ENCODE measurements around the gene MED16.

Gene MED16

GRCh38 chr19:929203-929890 is 36.4 kb upstream of the MED16 start:
- peaks cover 22 to 52% of the 10 kb centered on the region in 2 experiments for H3K36me3 ChIP-seq (ENCODE audit: control insufficient read depth in 1 of 2, insufficient read depth in 2 of 2, low read depth in 1 of 2, low read length in 2 of 2)
- no peak overlapping the region for H2BK12ac ChIP-seq (ENCODE audit: low read length in 2 of 2)
- 97% methylated on average over 38 of the region's 51 CpGs for WGBS
- no peak for DNase-seq
- no peak overlapping the region for H3K23ac ChIP-seq (ENCODE audit: low read length in 2 of 2)
- no peaks in the 10 kb centered on the region for H3K9me3 ChIP-seq (ENCODE audit: control insufficient read depth, low read length)
- H2BK15ac ChIP-seq (ENCODE audit: low read depth, poor library complexity, severe bottlenecking) = no peak overlapping the region
- H4K91ac ChIP-seq (ENCODE audit: low read length) = no peak overlapping the region
- peaks cover 46% of the 10 kb centered on the region for H3K4me1 ChIP-seq (ENCODE audit: control insufficient read depth, insufficient read depth, low read depth, low read length)
- no peak overlapping the region for H3K18ac ChIP-seq (ENCODE audit: low read depth in 1 of 2, low read length in 2 of 2)
- no peak overlapping the region for H3K4me2 ChIP-seq (ENCODE audit: low read length, poor library complexity, severe bottlenecking)
- no peak overlapping the region for H3K4me3 ChIP-seq (ENCODE audit: insufficient read depth in 1 of 2, low read depth in 1 of 2, low read length in 2 of 2)
- no peaks in the 10 kb centered on the region for H3K27me3 ChIP-seq (ENCODE audit: control insufficient read depth in 1 of 2, insufficient read depth in 1 of 2, low read length in 2 of 2)
- H2BK120ac ChIP-seq (ENCODE audit: low read depth, low read length) = no peak overlapping the region
- no peak overlapping the region for H2AK5ac ChIP-seq (ENCODE audit: low read length, severe bottlenecking)
- H2BK5ac ChIP-seq (ENCODE audit: low read depth, low read length, poor library complexity, severe bottlenecking) = no peak overlapping the region
- H3K27ac ChIP-seq (ENCODE audit: low read length, poor library complexity, severe bottlenecking) = peak overlapping the region; percentile 20
- no peak overlapping the region for H2AFZ ChIP-seq (ENCODE audit: low read depth, low read length)
- no peak overlapping the region for H3K14ac ChIP-seq (ENCODE audit: low read length in 2 of 2)
- no peak overlapping the region for H3K9ac ChIP-seq (ENCODE audit: low read length)
- no peak overlapping the region for H3K4ac ChIP-seq (ENCODE audit: low read depth in 1 of 2, low read length in 2 of 2)
- no peaks in the 10 kb centered on the region for H3K79me1 ChIP-seq (replicated peaks; ENCODE audit: low read length, poor library complexity, severe bottlenecking)
- no peak overlapping the region for H4K8ac ChIP-seq (ENCODE audit: low read length)

DNA sequence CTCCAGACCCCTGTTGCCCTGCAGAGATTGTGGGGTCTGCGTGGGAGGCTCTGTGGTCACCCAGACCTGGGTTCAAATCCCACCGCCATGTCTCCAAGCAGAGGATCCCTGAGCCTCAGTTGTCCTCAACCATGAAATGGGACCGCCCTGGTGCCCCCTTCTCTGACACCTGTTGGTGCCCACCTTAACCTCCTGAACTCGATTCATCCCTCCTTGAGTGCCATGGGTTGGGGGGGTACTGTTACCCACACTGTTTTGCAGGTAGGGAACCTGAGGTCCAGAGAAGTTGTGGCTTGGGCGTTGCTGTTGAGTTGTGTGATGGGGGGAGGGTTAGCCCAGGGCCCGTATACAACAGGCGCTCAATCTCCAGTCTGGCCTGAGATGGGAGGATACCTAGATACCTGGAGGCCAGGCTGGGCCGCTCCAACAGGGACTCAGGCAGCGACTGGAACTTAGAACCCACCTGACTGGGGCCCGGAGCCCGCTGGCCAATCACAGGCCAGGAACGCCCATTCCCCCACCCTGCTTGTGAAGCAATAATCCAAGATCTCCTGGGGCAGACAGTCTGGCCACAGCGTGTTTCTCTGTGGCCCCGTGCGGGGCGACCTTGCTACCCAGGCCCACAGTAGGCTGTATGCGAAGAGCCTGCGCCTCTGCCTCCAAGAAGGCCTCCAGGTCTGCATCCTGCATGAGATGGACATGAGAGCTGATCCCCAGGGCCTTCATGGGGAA is 35.6 kb upstream of the MED16 start:
- H3K4me1 ChIP-seq (ENCODE audit: control insufficient read depth, insufficient read depth, low read depth, low read length) = peaks cover 44% of the 10 kb centered on the region
- H2BK15ac ChIP-seq (ENCODE audit: low read depth, poor library complexity, severe bottlenecking) = no peak overlapping the region
- peak overlapping the region; percentile 92 for H3K9ac ChIP-seq (ENCODE audit: low read length)
- 89% methylated on average over 18 of the region's 18 CpGs for WGBS
- peak overlapping the region in 1 of 2 experiments; percentile 54 for H2BK12ac ChIP-seq (ENCODE audit: low read length in 2 of 2)
- peak overlapping the region; percentile 79 for H3K4me2 ChIP-seq (ENCODE audit: low read length, poor library complexity, severe bottlenecking)
- no peak overlapping the region for H2BK120ac ChIP-seq (ENCODE audit: low read depth, low read length)
- H3K18ac ChIP-seq (ENCODE audit: low read depth in 1 of 2, low read length in 2 of 2) = no peak overlapping the region
- peak; percentile 50 for DNase-seq
- no peak overlapping the region for H3K23ac ChIP-seq (ENCODE audit: low read length in 2 of 2)
- no peak overlapping the region for H3K4ac ChIP-seq (ENCODE audit: low read depth in 1 of 2, low read length in 2 of 2)
- H3K79me1 ChIP-seq (replicated peaks; ENCODE audit: low read length, poor library complexity, severe bottlenecking) = peaks cover 2% of the 10 kb centered on the region
- H3K27me3 ChIP-seq (ENCODE audit: control insufficient read depth in 1 of 2, insufficient read depth in 1 of 2, low read length in 2 of 2) = no peaks in the 10 kb centered on the region
- H3K14ac ChIP-seq (ENCODE audit: low read length in 2 of 2) = no peak overlapping the region
- H3K27ac ChIP-seq (ENCODE audit: low read length, poor library complexity, severe bottlenecking) = peak overlapping the region; percentile 79
- H2AK5ac ChIP-seq (ENCODE audit: low read length, severe bottlenecking) = no peak overlapping the region
- H4K8ac ChIP-seq (ENCODE audit: low read length) = peak overlapping the region; percentile 2
- no peak overlapping the region for H2AFZ ChIP-seq (ENCODE audit: low read depth, low read length)
- peaks cover 22 to 45% of the 10 kb centered on the region in 2 experiments for H3K36me3 ChIP-seq (ENCODE audit: control insufficient read depth in 1 of 2, insufficient read depth in 2 of 2, low read depth in 1 of 2, low read length in 2 of 2)
- no peaks in the 10 kb centered on the region for H3K9me3 ChIP-seq (ENCODE audit: control insufficient read depth, low read length)
- H2BK5ac ChIP-seq (ENCODE audit: low read depth, low read length, poor library complexity, severe bottlenecking) = no peak overlapping the region
- H4K91ac ChIP-seq (ENCODE audit: low read length) = no peak overlapping the region
- peak overlapping the region in 1 of 2 experiments; percentile 84 for H3K4me3 ChIP-seq (ENCODE audit: insufficient read depth in 1 of 2, low read depth in 1 of 2, low read length in 2 of 2)

GRCh38 chr19:927780-928401 is 34.9 kb upstream of the MED16 start:
- Histone ChIP-seq H3K4me2 (ENCODE audit: low read length, poor library complexity, severe bottlenecking) (peak overlapping the region; percentile 79), H3K9me3 (ENCODE audit: control insufficient read depth, low read length) (no peaks in the 10 kb centered on the region)

More at GRCh38 chr19:927780-928401, 34.9 kb upstream of the MED16 start:
- H2BK120ac ChIP-seq (ENCODE audit: low read depth, low read length) = peak overlapping the region; percentile 99
- H3K18ac ChIP-seq (ENCODE audit: low read depth in 1 of 2, low read length in 2 of 2) = peak overlapping the region; percentile 90 to 96
- H4K8ac ChIP-seq (ENCODE audit: low read length) = peak overlapping the region; percentile 81
- peak overlapping the region; percentile 76 for H2BK15ac ChIP-seq (ENCODE audit: low read depth, poor library complexity, severe bottlenecking)
- H2BK5ac ChIP-seq (ENCODE audit: low read depth, low read length, poor library complexity, severe bottlenecking) = peak overlapping the region; percentile 51
- H3K4ac ChIP-seq (ENCODE audit: low read depth in 1 of 2, low read length in 2 of 2) = peak overlapping the region; percentile 62 to 83
- peak overlapping the region; percentile 92 for H3K9ac ChIP-seq (ENCODE audit: low read length)
- H3K79me1 ChIP-seq (replicated peaks; ENCODE audit: low read length, poor library complexity, severe bottlenecking) = peaks cover 5% of the 10 kb centered on the region
- no peak overlapping the region for H2AFZ ChIP-seq (ENCODE audit: low read depth, low read length)
- 35% methylated on average over 8 of the region's 12 CpGs for WGBS
- H3K4me1 ChIP-seq (ENCODE audit: control insufficient read depth, insufficient read depth, low read depth, low read length) = peaks cover 39% of the 10 kb centered on the region
- peak overlapping the region; percentile 9 to 91 for H2BK12ac ChIP-seq (ENCODE audit: low read length in 2 of 2)
- H3K36me3 ChIP-seq (ENCODE audit: control insufficient read depth in 1 of 2, insufficient read depth in 2 of 2, low read depth in 1 of 2, low read length in 2 of 2) = peaks cover 22 to 42% of the 10 kb centered on the region in 2 experiments
- peak overlapping the region; percentile 79 for H3K27ac ChIP-seq (ENCODE audit: low read length, poor library complexity, severe bottlenecking)
- H3K27me3 ChIP-seq (ENCODE audit: control insufficient read depth in 1 of 2, insufficient read depth in 1 of 2, low read length in 2 of 2) = no peaks in the 10 kb centered on the region
- peak overlapping the region; percentile 53 for H2AK5ac ChIP-seq (ENCODE audit: low read length, severe bottlenecking)
- H4K91ac ChIP-seq (ENCODE audit: low read length) = peak overlapping the region; percentile 48
- H3K23ac ChIP-seq (ENCODE audit: low read length in 2 of 2) = peak overlapping the region in 1 of 2 experiments; percentile 86
- peak overlapping the region; percentile 84 to 85 for H3K4me3 ChIP-seq (ENCODE audit: insufficient read depth in 1 of 2, low read depth in 1 of 2, low read length in 2 of 2)
- peak; percentile 41 for DNase-seq
- peak overlapping the region in 1 of 2 experiments; percentile 73 for H3K14ac ChIP-seq (ENCODE audit: low read length in 2 of 2)

Measured in mesenchymal stem cell (in vitro differentiated cells and primary cell).